ENCODE results near the gene TTLL11. TPM values are rescaled to one million over a fixed set of nuclear protein-coding genes. Genes with fewer than 3 reads are reported as not detected.

TTLL11 gene
- total RNA-seq, 1 experiment from 2014 or later = 13.6 TPM

DNA sequence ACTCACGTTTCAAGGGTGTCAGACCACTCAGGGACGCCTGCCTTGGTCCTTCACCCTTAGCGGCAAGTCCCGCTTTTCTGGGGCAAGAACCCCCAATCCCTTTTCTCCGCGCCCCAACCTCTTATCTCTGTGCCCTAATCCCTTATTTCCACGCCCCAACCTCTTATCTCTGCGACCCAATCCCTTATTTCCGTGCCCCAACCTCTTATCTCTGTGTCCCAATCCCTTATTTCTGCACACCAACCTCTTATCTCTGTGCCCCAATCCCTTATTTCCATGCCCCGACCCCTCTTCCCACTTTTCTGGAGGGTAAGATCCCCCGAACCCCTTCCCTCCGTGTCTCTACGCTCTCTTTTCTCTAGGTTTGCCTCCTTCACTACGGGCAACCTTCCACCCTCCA lies 302.3 kb downstream of the TTLL11 start:
- Mint-ChIP-seq H3K4me3 (ENCODE audit: unreplicated experiment) (no peak overlapping the region), H3K27me3 (ENCODE audit: insufficient read depth, unreplicated experiment) (peaks cover 15% of the 10 kb centered on the region), H3K27ac (ENCODE audit: low read depth, unreplicated experiment) (no peak overlapping the region), H3K4me1 (ENCODE audit: insufficient read depth, unreplicated experiment) (no peaks in the 10 kb centered on the region), H3K36me3 (ENCODE audit: insufficient read depth, unreplicated experiment) (no peaks in the 10 kb centered on the region), H3K9me3 (ENCODE audit: unreplicated experiment) (no peaks in the 10 kb centered on the region)
- intact Hi-C loops (cut with micrococcal nuclease) = no loop called here
- ChIA-PET CTCF (no interaction called here), POLR2A (no interaction called here)
- no TSS peak for BruUV-seq (replicated peaks)
- TF ChIP-seq, protein P1, sequence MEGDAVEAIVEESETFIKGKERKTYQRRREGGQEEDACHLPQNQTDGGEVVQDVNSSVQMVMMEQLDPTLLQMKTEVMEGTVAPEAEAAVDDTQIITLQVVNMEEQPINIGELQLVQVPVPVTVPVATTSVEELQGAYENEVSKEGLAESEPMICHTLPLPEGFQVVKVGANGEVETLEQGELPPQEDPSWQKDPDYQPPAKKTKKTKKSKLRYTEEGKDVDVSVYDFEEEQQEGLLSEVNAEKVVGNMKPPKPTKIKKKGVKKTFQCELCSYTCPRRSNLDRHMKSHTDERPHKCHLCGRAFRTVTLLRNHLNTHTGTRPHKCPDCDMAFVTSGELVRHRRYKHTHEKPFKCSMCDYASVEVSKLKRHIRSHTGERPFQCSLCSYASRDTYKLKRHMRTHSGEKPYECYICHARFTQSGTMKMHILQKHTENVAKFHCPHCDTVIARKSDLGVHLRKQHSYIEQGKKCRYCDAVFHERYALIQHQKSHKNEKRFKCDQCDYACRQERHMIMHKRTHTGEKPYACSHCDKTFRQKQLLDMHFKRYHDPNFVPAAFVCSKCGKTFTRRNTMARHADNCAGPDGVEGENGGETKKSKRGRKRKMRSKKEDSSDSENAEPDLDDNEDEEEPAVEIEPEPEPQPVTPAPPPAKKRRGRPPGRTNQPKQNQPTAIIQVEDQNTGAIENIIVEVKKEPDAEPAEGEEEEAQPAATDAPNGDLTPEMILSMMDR (IDR thresholded peaks at IDR 0.05; ENCODE audit: unreplicated experiment) = no peak
- no peak for DNase-seq (ENCODE audit: unreplicated experiment)

- no peaks in the 10 kb centered on the region for H3K9me3 Mint-ChIP-seq (ENCODE audit: unreplicated experiment)
These were observed 304.3 kb downstream of the TTLL11 start for GRCh38 chr9:121788686-121789366.

DNA sequence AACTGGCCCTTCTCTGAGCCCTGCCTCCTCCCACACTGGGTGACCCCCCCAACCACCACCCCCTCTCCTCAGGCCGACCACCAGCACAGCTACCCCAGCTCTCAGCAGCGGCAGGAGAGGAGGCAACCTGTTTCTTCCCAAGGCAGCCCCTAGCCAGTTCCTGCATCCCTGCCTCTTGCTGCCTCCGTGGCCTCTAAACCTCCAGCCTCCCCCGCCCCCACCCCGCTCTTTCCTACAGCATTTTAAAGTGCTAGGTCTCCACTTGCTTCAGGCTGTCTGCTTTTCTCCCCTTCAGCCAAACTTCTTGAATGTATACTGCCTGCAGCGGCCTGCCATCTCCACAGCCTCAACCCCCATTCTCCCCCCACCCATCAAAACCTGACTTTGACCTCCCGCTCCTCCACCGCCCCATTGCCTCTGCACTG lies 306.1 kb downstream of the TTLL11 start:
- Mint-ChIP-seq H3K4me1 (ENCODE audit: insufficient read depth, unreplicated experiment) (no peaks in the 10 kb centered on the region), H3K9me3 (ENCODE audit: unreplicated experiment) (no peaks in the 10 kb centered on the region), H3K27ac (ENCODE audit: low read depth, unreplicated experiment) (no peak overlapping the region), H3K4me3 (ENCODE audit: unreplicated experiment) (no peak overlapping the region), H3K36me3 (ENCODE audit: insufficient read depth, unreplicated experiment) (no peaks in the 10 kb centered on the region), H3K27me3 (ENCODE audit: insufficient read depth, unreplicated experiment) (peaks cover 15% of the 10 kb centered on the region)
- BruUV-seq (replicated peaks) = no TSS peak
- POLR2A ChIA-PET = no interaction called here
- no peak for DNase-seq (ENCODE audit: unreplicated experiment)
- CTCF ChIA-PET = interaction anchor here (0.7 kb wide), 2 partner anchors 312 to 1246 kb away, joined by 3 to 4 read pairs; no protein-coding TSS in a partner anchor
- intact Hi-C loops (cut with micrococcal nuclease) = no loop called here
- TF ChIP-seq, protein P1 (IDR thresholded peaks at IDR 0.05; ENCODE audit: unreplicated experiment) = no peak

More at GRCh38 chr9:121788686-121789366, 304.3 kb downstream of the TTLL11 start:
- H3K36me3 Mint-ChIP-seq (ENCODE audit: insufficient read depth, unreplicated experiment) = no peaks in the 10 kb centered on the region
- no peak overlapping the region for H3K4me3 Mint-ChIP-seq (ENCODE audit: unreplicated experiment)
- H3K27me3 Mint-ChIP-seq (ENCODE audit: insufficient read depth, unreplicated experiment) = peaks cover 15% of the 10 kb centered on the region
- BruUV-seq (replicated peaks) = no TSS peak
- TF ChIP-seq, protein P1 (IDR thresholded peaks at IDR 0.05; ENCODE audit: unreplicated experiment) = no peak
- POLR2A ChIA-PET = no interaction called here
- DNase-seq (ENCODE audit: unreplicated experiment) = no peak
- no peaks in the 10 kb centered on the region for H3K4me1 Mint-ChIP-seq (ENCODE audit: insufficient read depth, unreplicated experiment)
- H3K27ac Mint-ChIP-seq (ENCODE audit: low read depth, unreplicated experiment) = no peak overlapping the region
- CTCF ChIA-PET = interaction anchor here (0.7 to 1.0 kb wide), 2 partner anchors 14 to 46 kb away, joined by 4 read pairs; no protein-coding TSS in a partner anchor
- intact Hi-C loops (cut with micrococcal nuclease) = no loop called here

- no peaks in the 10 kb centered on the region for H3K36me3 Mint-ChIP-seq (ENCODE audit: insufficient read depth, unreplicated experiment)
- POLR2A ChIA-PET = no interaction called here
- H3K27me3 Mint-ChIP-seq (ENCODE audit: insufficient read depth, unreplicated experiment) = peaks cover 11% of the 10 kb centered on the region
- H3K9me3 Mint-ChIP-seq (ENCODE audit: unreplicated experiment) = no peaks in the 10 kb centered on the region
- no peak for DNase-seq (ENCODE audit: unreplicated experiment)
- no peak overlapping the region for H3K4me3 Mint-ChIP-seq (ENCODE audit: unreplicated experiment)
- no peak overlapping the region for H3K27ac Mint-ChIP-seq (ENCODE audit: low read depth, unreplicated experiment)
- TF ChIP-seq, protein P1 (IDR thresholded peaks at IDR 0.05; ENCODE audit: unreplicated experiment) = no peak
- CTCF ChIA-PET = interaction anchor here (0.7 kb wide), 1 partner anchor 312 kb away, joined by 3 read pairs; no protein-coding TSS in a partner anchor
- no TSS peak for BruUV-seq (replicated peaks)
- no peaks in the 10 kb centered on the region for H3K4me1 Mint-ChIP-seq (ENCODE audit: insufficient read depth, unreplicated experiment)
- intact Hi-C loops (cut with micrococcal nuclease) = no loop called here
These were observed 306.6 kb downstream of the TTLL11 start for GRCh38 chr9:121786543-121786948.
